Measurements from ENCODE around the gene TTC36. TPM values are rescaled to one million over a fixed set of nuclear protein-coding genes. Genes with fewer than 3 reads are reported as not detected.

Gene TTC36
- polyA plus RNA-seq, 1 donor from 2014 or later = 4.3 TPM

- H3K27ac ChIP-seq (ENCODE audit: low read length) = no peak overlapping the region
- no peaks in the 10 kb centered on the region for H3K9me3 ChIP-seq (ENCODE audit: low read length)
- H4K20me1 ChIP-seq (ENCODE audit: insufficient read depth) = no peaks in the 10 kb centered on the region
- no peak overlapping the region for H2AFZ ChIP-seq (ENCODE audit: low read depth, low read length)
- no peaks in the 10 kb centered on the region for H3K27me3 ChIP-seq (ENCODE audit: insufficient read depth, low read depth, low read length)
- no peak overlapping the region for H3K4me3 ChIP-seq (ENCODE audit: low read length)
- no peaks in the 10 kb centered on the region for H3K36me3 ChIP-seq (ENCODE audit: insufficient read depth, low read length)
- TF ChIP-seq CTCF (IDR thresholded peaks at IDR 0.05; ENCODE audit: poor library complexity, severe bottlenecking) = no peak
- no peak for TF ChIP-seq REST (IDR thresholded peaks at IDR 0.05; ENCODE audit: borderline replicate concordance)
- TF ChIP-seq SMC3 (conservative IDR thresholded peaks at IDR 0.05; ENCODE audit: poor library complexity) = no peak
- no peak for TF ChIP-seq POLR2AphosphoS5 (IDR thresholded peaks at IDR 0.05)
- TF ChIP-seq TAF1 (IDR thresholded peaks at IDR 0.05; ENCODE audit: low read depth) = no peak
- TF ChIP-seq EP300 (conservative IDR thresholded peaks at IDR 0.05; ENCODE audit: poor library complexity, severe bottlenecking) = no peak
- no peak for TF ChIP-seq EZH2 (IDR thresholded peaks at IDR 0.05; ENCODE audit: borderline replicate concordance, insufficient read depth, low read length, poor library complexity, severe bottlenecking)
- TF ChIP-seq MXI1 (conservative IDR thresholded peaks at IDR 0.05; ENCODE audit: poor library complexity, severe bottlenecking) = no peak
- no peak for TF ChIP-seq RAD21 (conservative IDR thresholded peaks at IDR 0.05)
- no peaks in the 10 kb centered on the region for H3F3A ChIP-seq (ENCODE audit: insufficient read depth, low read length, poor library complexity, severe bottlenecking)
- no peak overlapping the region for H3K4me2 ChIP-seq (ENCODE audit: low read length)
- H3K9ac ChIP-seq (ENCODE audit: low read length) = no peak overlapping the region
- no peaks in the 10 kb centered on the region for H3K79me2 ChIP-seq (replicated peaks; ENCODE audit: insufficient read depth, low read length)
- H3K9me2 ChIP-seq (ENCODE audit: insufficient read depth, low read length) = no peaks in the 10 kb centered on the region
Measured at GRCh38 chr11:118544010-118544646, 16.9 kb downstream of the TTC36 start.

GRCh38 chr11:118544647-118545010, 17.4 kb downstream of the TTC36 start:
- no peaks in the 10 kb centered on the region for H4K20me1 ChIP-seq (ENCODE audit: insufficient read depth)
- H3K27me3 ChIP-seq (ENCODE audit: insufficient read depth, low read depth, low read length) = no peaks in the 10 kb centered on the region
- H3K27ac ChIP-seq (ENCODE audit: low read length) = no peak overlapping the region
- TF ChIP-seq POLR2AphosphoS5 (IDR thresholded peaks at IDR 0.05) = no peak
- no peak for TF ChIP-seq REST (IDR thresholded peaks at IDR 0.05; ENCODE audit: borderline replicate concordance)
- TF ChIP-seq RAD21 (conservative IDR thresholded peaks at IDR 0.05) = no peak
- no peak for TF ChIP-seq TAF1 (IDR thresholded peaks at IDR 0.05; ENCODE audit: low read depth)
- TF ChIP-seq CTCF (IDR thresholded peaks at IDR 0.05; ENCODE audit: poor library complexity, severe bottlenecking) = no peak
- no peak for TF ChIP-seq MXI1 (conservative IDR thresholded peaks at IDR 0.05; ENCODE audit: poor library complexity, severe bottlenecking)
- TF ChIP-seq EP300 (conservative IDR thresholded peaks at IDR 0.05; ENCODE audit: poor library complexity, severe bottlenecking) = no peak
- TF ChIP-seq EZH2 (IDR thresholded peaks at IDR 0.05; ENCODE audit: borderline replicate concordance, insufficient read depth, low read length, poor library complexity, severe bottlenecking) = no peak
- TF ChIP-seq SMC3 (conservative IDR thresholded peaks at IDR 0.05; ENCODE audit: poor library complexity) = no peak
- no peak overlapping the region for H3K4me3 ChIP-seq (ENCODE audit: low read length)
- no peak overlapping the region for H2AFZ ChIP-seq (ENCODE audit: low read depth, low read length)
- no peak overlapping the region for H3K4me2 ChIP-seq (ENCODE audit: low read length)
- no peaks in the 10 kb centered on the region for H3K36me3 ChIP-seq (ENCODE audit: insufficient read depth, low read length)
- no peak overlapping the region for H3K9ac ChIP-seq (ENCODE audit: low read length)
- no peaks in the 10 kb centered on the region for H3F3A ChIP-seq (ENCODE audit: insufficient read depth, low read length, poor library complexity, severe bottlenecking)
- no peaks in the 10 kb centered on the region for H3K9me2 ChIP-seq (ENCODE audit: insufficient read depth, low read length)
- H3K9me3 ChIP-seq (ENCODE audit: low read length) = no peaks in the 10 kb centered on the region
- H3K79me2 ChIP-seq (replicated peaks; ENCODE audit: insufficient read depth, low read length) = no peaks in the 10 kb centered on the region
